ENCODE results near the gene CAMK2N1. TPM values are rescaled to one million over a fixed set of nuclear protein-coding genes. Genes with fewer than 3 reads are reported as not detected.

Gene CAMK2N1
- total and polyA plus RNA-seq, 2 of the 8 experiments (the other 6 are each of a cell fraction or from before 2014, with no cell fraction given): 2.3 to 5.6 TPM

GRCh38 chr1:20485527-20486456, at the start of gene CAMK2N1 (continued):
- TF ChIP-seq ATF3 (IDR thresholded peaks at IDR 0.05; ENCODE audit: insufficient read depth, low read depth, low read length) (no peak), TBP (IDR thresholded peaks at IDR 0.05; ENCODE audit: low read depth, low read length) (no peak), MAFK (IDR thresholded peaks at IDR 0.05; ENCODE audit: low read depth, low read length) (no peak), ZNF274 (IDR thresholded peaks at IDR 0.05; ENCODE audit: borderline replicate concordance, extremely low read depth, low read length) (no peak), FOSL1 (IDR thresholded peaks at IDR 0.05; ENCODE audit: insufficient read depth, low read depth, low read length) (no peak), CHD1 (IDR thresholded peaks at IDR 0.05; ENCODE audit: low read depth, low read length) (no peak), CBX8 (IDR thresholded peaks at IDR 0.05; ENCODE audit: borderline replicate concordance, low read depth, low read length) (no peak), GABPA (IDR thresholded peaks at IDR 0.05; ENCODE audit: borderline replicate concordance, insufficient read depth, low read length) (no peak)
- TF ChIP-seq, protein P1, sequence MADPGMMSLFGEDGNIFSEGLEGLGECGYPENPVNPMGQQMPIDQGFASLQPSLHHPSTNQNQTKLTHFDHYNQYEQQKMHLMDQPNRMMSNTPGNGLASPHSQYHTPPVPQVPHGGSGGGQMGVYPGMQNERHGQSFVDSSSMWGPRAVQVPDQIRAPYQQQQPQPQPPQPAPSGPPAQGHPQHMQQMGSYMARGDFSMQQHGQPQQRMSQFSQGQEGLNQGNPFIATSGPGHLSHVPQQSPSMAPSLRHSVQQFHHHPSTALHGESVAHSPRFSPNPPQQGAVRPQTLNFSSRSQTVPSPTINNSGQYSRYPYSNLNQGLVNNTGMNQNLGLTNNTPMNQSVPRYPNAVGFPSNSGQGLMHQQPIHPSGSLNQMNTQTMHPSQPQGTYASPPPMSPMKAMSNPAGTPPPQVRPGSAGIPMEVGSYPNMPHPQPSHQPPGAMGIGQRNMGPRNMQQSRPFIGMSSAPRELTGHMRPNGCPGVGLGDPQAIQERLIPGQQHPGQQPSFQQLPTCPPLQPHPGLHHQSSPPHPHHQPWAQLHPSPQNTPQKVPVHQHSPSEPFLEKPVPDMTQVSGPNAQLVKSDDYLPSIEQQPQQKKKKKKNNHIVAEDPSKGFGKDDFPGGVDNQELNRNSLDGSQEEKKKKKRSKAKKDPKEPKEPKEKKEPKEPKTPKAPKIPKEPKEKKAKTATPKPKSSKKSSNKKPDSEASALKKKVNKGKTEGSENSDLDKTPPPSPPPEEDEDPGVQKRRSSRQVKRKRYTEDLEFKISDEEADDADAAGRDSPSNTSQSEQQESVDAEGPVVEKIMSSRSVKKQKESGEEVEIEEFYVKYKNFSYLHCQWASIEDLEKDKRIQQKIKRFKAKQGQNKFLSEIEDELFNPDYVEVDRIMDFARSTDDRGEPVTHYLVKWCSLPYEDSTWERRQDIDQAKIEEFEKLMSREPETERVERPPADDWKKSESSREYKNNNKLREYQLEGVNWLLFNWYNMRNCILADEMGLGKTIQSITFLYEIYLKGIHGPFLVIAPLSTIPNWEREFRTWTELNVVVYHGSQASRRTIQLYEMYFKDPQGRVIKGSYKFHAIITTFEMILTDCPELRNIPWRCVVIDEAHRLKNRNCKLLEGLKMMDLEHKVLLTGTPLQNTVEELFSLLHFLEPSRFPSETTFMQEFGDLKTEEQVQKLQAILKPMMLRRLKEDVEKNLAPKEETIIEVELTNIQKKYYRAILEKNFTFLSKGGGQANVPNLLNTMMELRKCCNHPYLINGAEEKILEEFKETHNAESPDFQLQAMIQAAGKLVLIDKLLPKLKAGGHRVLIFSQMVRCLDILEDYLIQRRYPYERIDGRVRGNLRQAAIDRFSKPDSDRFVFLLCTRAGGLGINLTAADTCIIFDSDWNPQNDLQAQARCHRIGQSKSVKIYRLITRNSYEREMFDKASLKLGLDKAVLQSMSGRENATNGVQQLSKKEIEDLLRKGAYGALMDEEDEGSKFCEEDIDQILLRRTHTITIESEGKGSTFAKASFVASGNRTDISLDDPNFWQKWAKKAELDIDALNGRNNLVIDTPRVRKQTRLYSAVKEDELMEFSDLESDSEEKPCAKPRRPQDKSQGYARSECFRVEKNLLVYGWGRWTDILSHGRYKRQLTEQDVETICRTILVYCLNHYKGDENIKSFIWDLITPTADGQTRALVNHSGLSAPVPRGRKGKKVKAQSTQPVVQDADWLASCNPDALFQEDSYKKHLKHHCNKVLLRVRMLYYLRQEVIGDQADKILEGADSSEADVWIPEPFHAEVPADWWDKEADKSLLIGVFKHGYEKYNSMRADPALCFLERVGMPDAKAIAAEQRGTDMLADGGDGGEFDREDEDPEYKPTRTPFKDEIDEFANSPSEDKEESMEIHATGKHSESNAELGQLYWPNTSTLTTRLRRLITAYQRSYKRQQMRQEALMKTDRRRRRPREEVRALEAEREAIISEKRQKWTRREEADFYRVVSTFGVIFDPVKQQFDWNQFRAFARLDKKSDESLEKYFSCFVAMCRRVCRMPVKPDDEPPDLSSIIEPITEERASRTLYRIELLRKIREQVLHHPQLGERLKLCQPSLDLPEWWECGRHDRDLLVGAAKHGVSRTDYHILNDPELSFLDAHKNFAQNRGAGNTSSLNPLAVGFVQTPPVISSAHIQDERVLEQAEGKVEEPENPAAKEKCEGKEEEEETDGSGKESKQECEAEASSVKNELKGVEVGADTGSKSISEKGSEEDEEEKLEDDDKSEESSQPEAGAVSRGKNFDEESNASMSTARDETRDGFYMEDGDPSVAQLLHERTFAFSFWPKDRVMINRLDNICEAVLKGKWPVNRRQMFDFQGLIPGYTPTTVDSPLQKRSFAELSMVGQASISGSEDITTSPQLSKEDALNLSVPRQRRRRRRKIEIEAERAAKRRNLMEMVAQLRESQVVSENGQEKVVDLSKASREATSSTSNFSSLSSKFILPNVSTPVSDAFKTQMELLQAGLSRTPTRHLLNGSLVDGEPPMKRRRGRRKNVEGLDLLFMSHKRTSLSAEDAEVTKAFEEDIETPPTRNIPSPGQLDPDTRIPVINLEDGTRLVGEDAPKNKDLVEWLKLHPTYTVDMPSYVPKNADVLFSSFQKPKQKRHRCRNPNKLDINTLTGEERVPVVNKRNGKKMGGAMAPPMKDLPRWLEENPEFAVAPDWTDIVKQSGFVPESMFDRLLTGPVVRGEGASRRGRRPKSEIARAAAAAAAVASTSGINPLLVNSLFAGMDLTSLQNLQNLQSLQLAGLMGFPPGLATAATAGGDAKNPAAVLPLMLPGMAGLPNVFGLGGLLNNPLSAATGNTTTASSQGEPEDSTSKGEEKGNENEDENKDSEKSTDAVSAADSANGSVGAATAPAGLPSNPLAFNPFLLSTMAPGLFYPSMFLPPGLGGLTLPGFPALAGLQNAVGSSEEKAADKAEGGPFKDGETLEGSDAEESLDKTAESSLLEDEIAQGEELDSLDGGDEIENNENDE (IDR thresholded peaks at IDR 0.05; ENCODE audit: insufficient replicate concordance, low read length): no peak

Data from H1 (cell line).